Peyer's patch (tissue), 4 donors: ENCODE measurements around the gene ERVFRD-1. TPM values are rescaled to one million over a fixed set of nuclear protein-coding genes. Genes with fewer than 3 reads are reported as not detected.

Experiments
- DNase-seq, 3 donors: peaks; one replicate each; pipeline ENCODE4 v3.0.0-alpha.2; 2017 to 2019
- H3K27ac ChIP-seq, 4 donors: fragments of 200-600 bp; sonication (generic); one replicate each; pipeline ENCODE4 v1.5.1; 2016 to 2019
- H3K27me3 ChIP-seq, 2 donors: fragments of 200-600 bp; sonication (generic); one replicate each; pipeline ENCODE4 v1.5.1; 2019
- H3K36me3 ChIP-seq, 3 donors: fragments of 200-600 bp; sonication (generic); one replicate each; pipeline ENCODE4 v1.5.1; 2016 to 2019
- H3K4me1 ChIP-seq, 4 donors: fragments of 200-600 bp; sonication (generic); one replicate each; pipeline ENCODE4 v1.5.1; 2016 to 2019
- H3K4me3 ChIP-seq, 4 donors: fragments of 200-600 bp; sonication (generic); 1 replicate in 3 of 4; 2 replicates in 1 of 4; pipeline ENCODE4 v1.5.1; 2016 to 2019; ENCODE audit warnings: mild to moderate bottlenecking in 1 of 4
- H3K9me3 ChIP-seq, 4 donors: fragments of 200-600 bp; sonication (generic); one replicate each; pipeline ENCODE4 v1.5.1; 2016 to 2019; ENCODE audit warnings: mild to moderate bottlenecking in 1 of 4
- CTCF ChIP-seq, 6 experiments: fragments of 450-650 bp in 4 of 6; fragments of 200-600 bp in 2 of 6; sonication (generic) in 1 of 6; IDR thresholded peaks; one replicate each; pipeline ENCODE4 v1.5.1; 2017 to 2019; ENCODE audit warnings: antibody characterized with exemption in 6 of 6, mild to moderate bottlenecking in 3 of 6, moderate library complexity in 1 of 6
- POLR2A ChIP-seq, 2 donors: fragments of 450-650 bp; IDR thresholded peaks; one replicate each; pipeline ENCODE4 v1.5.1; 2017; ENCODE audit warnings: antibody characterized with exemption in 2 of 2, mild to moderate bottlenecking in 2 of 2, moderate library complexity in 2 of 2
- total RNA-seq, 4 donors: library from RNA; depleted of rRNA; stranded (reverse); fragments of >200 nt; gene quantifications; one replicate each; pipeline ENCODE4 v1.1.0, GENCODE V29; 2016

The ERVFRD-1 gene
- not detected for total RNA-seq

DNA sequence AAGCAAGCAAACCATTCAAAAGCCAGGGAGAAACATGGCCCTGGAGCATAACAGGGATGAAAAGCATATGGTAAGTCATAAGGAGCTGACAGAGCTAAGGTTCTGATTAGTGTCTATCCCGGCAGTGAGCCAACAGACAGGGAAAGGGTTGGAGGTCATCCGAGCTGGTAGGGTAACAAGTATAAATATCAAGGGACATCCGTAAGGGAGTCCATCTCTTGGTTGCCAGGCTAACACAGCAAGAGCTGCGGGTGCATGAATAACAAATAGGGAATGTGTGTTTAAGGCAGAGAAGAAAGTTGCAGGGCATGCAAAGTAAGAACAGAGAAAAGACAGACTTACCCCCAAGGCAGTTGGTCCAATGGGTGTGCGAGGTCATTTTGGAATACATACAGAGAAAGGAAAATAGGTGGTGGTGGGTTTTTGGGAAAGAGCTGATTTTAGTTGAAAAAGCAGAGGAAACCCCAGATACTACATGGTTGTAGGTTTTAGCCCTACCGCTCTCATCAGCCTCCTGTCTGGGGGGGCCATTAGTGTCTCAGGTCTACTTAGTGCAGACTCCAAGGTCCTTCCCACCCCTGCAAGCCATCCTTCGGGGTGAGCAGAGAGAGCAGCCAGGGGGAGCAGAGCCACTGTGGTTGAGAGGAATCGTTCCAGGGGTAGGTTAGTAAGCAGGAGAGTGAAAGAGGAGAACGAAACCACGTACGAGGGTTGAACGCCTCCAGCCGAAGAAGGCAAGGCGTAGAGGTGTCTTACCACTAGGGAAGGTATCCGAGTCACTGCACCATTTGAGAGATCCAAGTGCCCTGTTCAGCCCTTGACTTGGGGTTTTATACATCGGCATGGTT is at the start of gene ERVFRD-1:
ERVFRD-1 (minus strand) TSS at position 805 of the 848 bp plus-strand sequence. CDS start 6,415 bp downstream, outside the sequence.
- Histone ChIP-seq H3K27ac (peak within 1 kb of the TSS in 1 of 4 donors; percentile 13), H3K4me3 (no peak within 1 kb of the TSS), H3K9me3 (no peaks in the 10 kb centered on the region), H3K36me3 (no peaks in the 10 kb centered on the region), H3K4me1 (no peaks in the 10 kb centered on the region), H3K27me3 (no peaks in the 10 kb centered on the region)
- TF ChIP-seq POLR2A (IDR thresholded peaks at IDR 0.05): no peak
- TF ChIP-seq CTCF (IDR thresholded peaks at IDR 0.05): no peak
- no peak for DNase-seq

- no peak for TF ChIP-seq POLR2A (IDR thresholded peaks at IDR 0.05)
- Histone ChIP-seq H3K4me3 (no peak overlapping the region), H3K4me1 (no peaks in the 10 kb centered on the region), H3K27ac (no peak overlapping the region), H3K9me3 (no peaks in the 10 kb centered on the region), H3K36me3 (no peaks in the 10 kb centered on the region), H3K27me3 (no peaks in the 10 kb centered on the region)
- DNase-seq: no peak
These were observed 48.7 kb upstream of the ERVFRD-1 start for GRCh38 chr6:11160199-11160598.

DNA sequence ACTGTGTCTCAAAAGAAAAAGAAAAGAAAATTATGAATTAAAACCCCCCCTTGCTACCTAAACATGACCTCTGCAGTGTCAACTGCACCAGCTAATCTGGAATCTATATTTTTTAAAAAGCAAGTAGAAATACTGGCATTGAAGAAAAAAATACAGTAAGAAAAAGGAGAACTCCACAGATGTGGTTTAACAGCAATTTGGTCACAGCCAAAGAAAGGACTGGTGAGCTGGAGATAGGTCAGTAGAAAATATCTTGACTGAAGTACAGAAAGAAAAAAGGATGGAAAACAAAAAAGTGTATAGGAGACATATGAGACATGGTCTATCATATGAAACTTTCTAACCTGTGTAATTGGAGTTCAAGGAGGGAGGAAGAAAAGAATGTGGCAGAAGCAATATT is 44.1 kb upstream of the ERVFRD-1 start:
- H3K4me1 ChIP-seq: no peaks in the 10 kb centered on the region
- no peaks in the 10 kb centered on the region for H3K27me3 ChIP-seq
- no peak overlapping the region for H3K4me3 ChIP-seq
- no peak for TF ChIP-seq CTCF (IDR thresholded peaks at IDR 0.05)
- DNase-seq: no peak
- no peak overlapping the region for H3K27ac ChIP-seq
- no peaks in the 10 kb centered on the region for H3K9me3 ChIP-seq
- no peaks in the 10 kb centered on the region for H3K36me3 ChIP-seq

- no peak for TF ChIP-seq CTCF (IDR thresholded peaks at IDR 0.05)
- no peak for TF ChIP-seq POLR2A (IDR thresholded peaks at IDR 0.05)
- Histone ChIP-seq H3K4me3 (no peak overlapping the region), H3K4me1 (no peaks in the 10 kb centered on the region), H3K27ac (no peak overlapping the region), H3K27me3 (no peaks in the 10 kb centered on the region), H3K9me3 (no peaks in the 10 kb centered on the region), H3K36me3 (no peaks in the 10 kb centered on the region)
- no peak for DNase-seq
These were observed 41.9 kb upstream of the ERVFRD-1 start for GRCh38 chr6:11153447-11153846.

DNA sequence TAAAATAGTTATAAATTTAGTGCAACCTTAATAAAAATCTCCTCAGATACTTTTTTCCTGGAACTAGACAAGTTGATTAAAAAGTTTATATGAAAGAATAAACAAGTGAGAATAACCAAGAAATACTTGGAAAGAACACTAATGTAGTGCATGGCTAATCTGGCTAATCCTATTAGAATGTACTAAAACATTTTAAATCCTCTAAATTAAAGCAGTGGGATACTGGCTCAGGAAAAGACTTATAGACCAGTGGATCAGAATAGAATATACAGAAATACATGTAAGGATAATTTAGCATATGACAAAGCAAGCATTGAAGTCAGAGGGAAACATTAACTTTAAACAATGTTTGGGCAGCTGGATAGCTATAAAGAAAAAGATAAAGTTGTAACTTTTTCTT is 41.1 kb upstream of the ERVFRD-1 start:
- Histone ChIP-seq H3K4me1 (no peaks in the 10 kb centered on the region), H3K4me3 (no peak overlapping the region), H3K36me3 (no peaks in the 10 kb centered on the region), H3K27me3 (no peaks in the 10 kb centered on the region), H3K9me3 (no peaks in the 10 kb centered on the region), H3K27ac (no peak overlapping the region)
- TF ChIP-seq CTCF (IDR thresholded peaks at IDR 0.05) (no peak), POLR2A (IDR thresholded peaks at IDR 0.05) (no peak)
- no peak for DNase-seq

DNA sequence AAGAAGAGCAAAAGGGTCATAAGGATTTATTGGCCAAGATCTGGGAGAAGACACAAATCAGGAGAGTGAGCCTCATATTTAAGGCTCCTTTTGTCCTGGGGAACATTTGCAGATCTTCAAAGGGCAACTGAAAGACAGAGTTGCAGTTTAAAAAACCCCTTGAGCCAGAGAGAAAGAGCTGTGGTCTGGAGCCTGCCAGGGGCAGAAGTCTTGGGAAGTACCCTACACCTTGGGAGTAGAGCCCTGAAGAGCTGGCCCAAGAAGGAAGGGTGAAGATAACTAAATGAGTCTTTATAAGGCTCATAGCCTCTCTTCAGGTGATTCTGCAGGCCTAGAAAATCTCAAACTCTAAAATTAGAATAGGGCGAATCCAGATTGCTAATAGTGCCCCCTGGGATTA is 40.0 kb upstream of the ERVFRD-1 start:
- Histone ChIP-seq H3K27ac (no peak overlapping the region), H3K27me3 (no peaks in the 10 kb centered on the region), H3K9me3 (no peaks in the 10 kb centered on the region), H3K4me1 (no peaks in the 10 kb centered on the region), H3K4me3 (no peak overlapping the region), H3K36me3 (no peaks in the 10 kb centered on the region)
- DNase-seq: no peak
- TF ChIP-seq CTCF (IDR thresholded peaks at IDR 0.05): no peak
- no peak for TF ChIP-seq POLR2A (IDR thresholded peaks at IDR 0.05)
